GM19025 (cell line): Measurements from ENCODE around the gene XPOT.
"Not testable (repeated sequence)": the region's sequence is repeated elsewhere in the genome, so short reads cannot be mapped to it uniquely, and the experiment has no call there.

Source experiments
- ATAC-seq: cut with Tn5 transposase; IDR thresholded peaks from one replicate; pipeline ENCODE4 v1.9.1; 2021; ENCODE audit warnings: mild to moderate bottlenecking, low read depth, moderate library complexity; ENCODE audit not compliant: unreplicated experiment

XPOT gene

GRCh38 chr12:64403707-64404469 lies at the start of gene XPOT:
Gene XPOT (plus strand): TSS chr12:64404392. CDS start chr12:64410036, 5,644 bp downstream.
- ATAC-seq, result peak; percentile 96

- not testable (repeated sequence) for ATAC-seq
Observed at GRCh38 chr12:64356209-64356608, 48.0 kb upstream of the XPOT start.

GRCh38 chr12:64361173-64361572 lies 43.0 kb upstream of the XPOT start:
- not testable (repeated sequence) for ATAC-seq

- ATAC-seq, result no peak
Observed at GRCh38 chr12:64362721-64363305, 41.4 kb upstream of the XPOT start.

GRCh38 chr12:64383675-64384074 lies 20.5 kb upstream of the XPOT start:
- ATAC-seq, result no peak

- ATAC-seq, result no peak
Observed at GRCh38 chr12:64385019-64385418, 19.2 kb upstream of the XPOT start.

GRCh38 chr12:64385468-64385867 lies 18.7 kb upstream of the XPOT start:
- no peak for ATAC-seq

- no peak for ATAC-seq
Observed at GRCh38 chr12:64387197-64387816, 16.9 kb upstream of the XPOT start.

GRCh38 chr12:64389154-64389553 lies 15.0 kb upstream of the XPOT start:
- no peak for ATAC-seq

- ATAC-seq, result no peak
Observed at GRCh38 chr12:64390275-64390851, 13.8 kb upstream of the XPOT start, which contains the start of gene C12orf56. Gene C12orf56 (minus strand): TSS chr12:64390758. CDS start chr12:64390565, 193 bp downstream.

- ATAC-seq, result no peak
Observed at GRCh38 chr12:64392221-64392620, 12.0 kb upstream of the XPOT start.

- ATAC-seq, result no peak
Observed at GRCh38 chr12:64395739-64396138, 8.5 kb upstream of the XPOT start.

- ATAC-seq, result no peak
Observed at GRCh38 chr12:64400041-64400440, 4.2 kb upstream of the XPOT start.

GRCh38 chr12:64402181-64402580 lies 2.0 kb upstream of the XPOT start:
- ATAC-seq, result no peak

- peak; percentile 23 for ATAC-seq
Observed at GRCh38 chr12:64404470-64405256, 471 bp downstream of the XPOT start.

- ATAC-seq, result no peak
Observed at GRCh38 chr12:64407342-64408223, 3.4 kb downstream of the XPOT start.

GRCh38 chr12:64411427-64411826 lies 7.2 kb downstream of the XPOT start:
- ATAC-seq, result no peak

- no peak for ATAC-seq
Observed at GRCh38 chr12:64412459-64412858, 8.3 kb downstream of the XPOT start.

GRCh38 chr12:64413884-64414283 lies 9.7 kb downstream of the XPOT start:
- ATAC-seq, result no peak
